Fibroblast of lung (primary cell): ENCODE measurements around the gene DENND1A. TPM values are rescaled to one million over a fixed set of nuclear protein-coding genes. Genes with fewer than 3 reads are reported as not detected.

Source experiments
- DNase-seq, 2 donors: peaks; one replicate each; pipeline versions ENCODE4 v3.0.0 to v3.0.0-alpha.2; 2010; ENCODE audit warnings: low read depth in 2 of 2
- H2AFZ ChIP-seq: 2 replicates; pipeline ENCODE4 v1.5.1; 2012; ENCODE audit warnings: low read length, control low read depth, inconsistent platforms
- H3K27ac ChIP-seq: 2 replicates; pipeline ENCODE4 v1.5.1; 2011; ENCODE audit warnings: low read length, control low read depth; ENCODE audit not compliant: insufficient read depth
- H3K27me3 ChIP-seq: 2 replicates; pipeline ENCODE4 v1.5.1; 2011; ENCODE audit warnings: mild to moderate bottlenecking, low read length; ENCODE audit not compliant: control insufficient read depth, insufficient read depth
- H3K36me3 ChIP-seq: 2 replicates; pipeline ENCODE4 v1.5.1; 2011; ENCODE audit warnings: low read length; ENCODE audit not compliant: control insufficient read depth, insufficient read depth
- H3K4me1 ChIP-seq: 2 replicates; pipeline ENCODE4 v1.5.1; 2011; ENCODE audit warnings: low read length; ENCODE audit not compliant: control insufficient read depth, insufficient read depth; ENCODE audit errors: extremely low read depth
- H3K4me2 ChIP-seq: 2 replicates; pipeline ENCODE4 v1.5.1; 2011; ENCODE audit warnings: low read length, control low read depth; ENCODE audit not compliant: insufficient read depth; ENCODE audit errors: extremely low read depth
- H3K4me3 ChIP-seq, 4 experiments: fragments of 200-600 bp in 1 of 4; sonication (generic) in 1 of 4; replicated peaks in 1 of 4; 2 replicates each; pipeline ENCODE4 v1.5.1; 2011 to 2016; ENCODE audit warnings: low read length in 4 of 4, low read depth in 3 of 4, mild to moderate bottlenecking in 3 of 4, control low read depth in 2 of 4, inconsistent platforms in 1 of 4, mixed read lengths in 1 of 4; ENCODE audit not compliant: insufficient read depth in 1 of 4; ENCODE audit errors: control extremely low read depth in 1 of 4
- H3K79me2 ChIP-seq: 2 replicates; pipeline ENCODE4 v1.5.1; 2012; ENCODE audit warnings: mild to moderate bottlenecking, low read length, inconsistent platforms; ENCODE audit not compliant: control insufficient read depth, insufficient read depth
- H3K9ac ChIP-seq: 2 replicates; pipeline ENCODE4 v1.5.1; 2011; ENCODE audit warnings: mild to moderate bottlenecking, low read length, control low read depth; ENCODE audit not compliant: insufficient read depth
- H3K9me3 ChIP-seq: 2 replicates; pipeline ENCODE4 v1.5.1; 2012; ENCODE audit warnings: low read depth, low read length; ENCODE audit not compliant: control insufficient read depth, insufficient read depth
- H4K20me1 ChIP-seq: 2 replicates; pipeline ENCODE4 v1.5.1; 2011; ENCODE audit warnings: low read length; ENCODE audit not compliant: control insufficient read depth, insufficient read depth; ENCODE audit errors: extremely low read depth
- CTCF ChIP-seq, 2 donors: IDR thresholded peaks in 1 of 2; conservative IDR thresholded peaks in 1 of 2; 1 replicate in 1 of 2; 2 replicates in 1 of 2; pipeline ENCODE4 v1.5.1; 2011 to 2012; ENCODE audit warnings: low read length in 2 of 2, control low read depth in 1 of 2, inconsistent platforms in 1 of 2, low read depth in 1 of 2, mild to moderate bottlenecking in 1 of 2
- EZH2 ChIP-seq: IDR thresholded peaks from 2 replicates; pipeline ENCODE4 v1.5.1; 2012; ENCODE audit warnings: low read length, control low read depth, mild to moderate bottlenecking; ENCODE audit errors: missing control alignments
- polyA plus RNA-seq, 2 donors: library from polyadenylated mRNA; depleted of rRNA in 1 of 2; stranded (reverse) in 1 of 2; unstranded in 1 of 2; fragments of >200 nt; gene quantifications; 2 replicates each; pipeline ENCODE4 v1.2.1, GENCODE V29; 2011 to 2012; ENCODE audit warnings: missing spikeins in 1 of 2
- total RNA-seq: library from RNA; depleted of rRNA; stranded (reverse); fragments of >200 nt; gene quantifications from 2 replicates; pipeline ENCODE4 v1.2.1, GENCODE V29; 2014

The DENND1A gene
- total and polyA plus RNA-seq, 2 donors (not counting 1 experiment from before 2014, with no cell fraction given), result 13.0 to 18.3 TPM

GRCh38 chr9:123922911-123923310 lies 7.0 kb downstream of the DENND1A start:
- Histone ChIP-seq H3K27me3 (no peaks in the 10 kb centered on the region), H3K4me2 (no peak overlapping the region), H3K36me3 (no peaks in the 10 kb centered on the region), H3K9me3 (no peaks in the 10 kb centered on the region), H3K4me3 (no peak overlapping the region), H3K27ac (no peak overlapping the region), H2AFZ (no peak overlapping the region), H3K9ac (no peak overlapping the region), H3K79me2 (peaks cover 12% of the 10 kb centered on the region), H3K4me1 (peaks cover 2% of the 10 kb centered on the region), H4K20me1 (no peaks in the 10 kb centered on the region)
- DNase-seq, result no peak
- no peak for TF ChIP-seq EZH2
- TF ChIP-seq CTCF (conservative IDR thresholded peaks at IDR 0.05 in 1 of 2, IDR thresholded peaks at IDR 0.05 in 1 of 2; ENCODE audit: low read depth in 1 of 2, low read length in 2 of 2), result no peak

- Histone ChIP-seq H3K4me1 (peaks cover 2% of the 10 kb centered on the region), H3K27me3 (no peaks in the 10 kb centered on the region), H3K9ac (no peak overlapping the region), H2AFZ (no peak overlapping the region), H3K4me2 (no peak overlapping the region), H3K4me3 (no peak overlapping the region), H4K20me1 (no peaks in the 10 kb centered on the region), H3K36me3 (no peaks in the 10 kb centered on the region), H3K9me3 (no peaks in the 10 kb centered on the region), H3K27ac (no peak overlapping the region), H3K79me2 (peaks cover 10% of the 10 kb centered on the region)
- no peak for TF ChIP-seq EZH2
- no peak for TF ChIP-seq CTCF (conservative IDR thresholded peaks at IDR 0.05 in 1 of 2, IDR thresholded peaks at IDR 0.05 in 1 of 2; ENCODE audit: low read depth in 1 of 2, low read length in 2 of 2)
- DNase-seq, result no peak
These were observed 7.5 kb downstream of the DENND1A start for GRCh38 chr9:123922431-123922830.

- Histone ChIP-seq H3K79me2 (no peaks in the 10 kb centered on the region), H3K27ac (no peak overlapping the region), H3K36me3 (no peaks in the 10 kb centered on the region), H3K27me3 (no peaks in the 10 kb centered on the region), H3K4me2 (no peak overlapping the region), H3K9ac (no peak overlapping the region), H3K4me3 (no peak overlapping the region), H3K4me1 (no peaks in the 10 kb centered on the region), H2AFZ (no peak overlapping the region), H4K20me1 (no peaks in the 10 kb centered on the region), H3K9me3 (no peaks in the 10 kb centered on the region)
- DNase-seq, result no peak
- TF ChIP-seq CTCF (conservative IDR thresholded peaks at IDR 0.05 in 1 of 2, IDR thresholded peaks at IDR 0.05 in 1 of 2; ENCODE audit: low read depth in 1 of 2, low read length in 2 of 2), result no peak
- TF ChIP-seq EZH2, result no peak
These were observed 15.3 kb downstream of the DENND1A start for GRCh38 chr9:123914517-123915196.
